Progenitor cell of endocrine pancreas (in vitro differentiated cells): ENCODE measurements around the gene ACADM. TPM values are rescaled to one million over a fixed set of nuclear protein-coding genes. Genes with fewer than 3 reads are reported as not detected.

ENCODE experiments used
- DNase-seq: peaks from one replicate; pipeline ENCODE4 v3.0.0; 2021; ENCODE audit warnings: low spot score; ENCODE audit not compliant: unreplicated experiment
- H3K27ac Mint-ChIP-seq: 2 replicates; pipeline ENCODE4 v1.8.0; 2021; ENCODE audit warnings: mild to moderate bottlenecking, moderate library complexity, mixed read lengths
- H3K27me3 Mint-ChIP-seq: 2 replicates; pipeline ENCODE4 v1.8.0; 2021; ENCODE audit warnings: mixed read lengths
- H3K36me3 Mint-ChIP-seq: 2 replicates; pipeline ENCODE4 v1.8.0; 2022; ENCODE audit warnings: mixed read lengths; ENCODE audit not compliant: insufficient read depth
- H3K4me1 Mint-ChIP-seq: 2 replicates; pipeline ENCODE4 v1.8.0; 2021; ENCODE audit warnings: low read depth, mixed read lengths
- H3K4me3 Mint-ChIP-seq: 2 replicates; pipeline ENCODE4 v1.8.0; 2021; ENCODE audit warnings: low read depth, mild to moderate bottlenecking, moderate library complexity, mixed read lengths
- H3K9me3 Mint-ChIP-seq: 2 replicates; pipeline ENCODE4 v1.8.0; 2021; ENCODE audit warnings: low read depth, mixed read lengths
- total RNA-seq: library from RNA; stranded (reverse); gene quantifications from 2 replicates; pipeline ENCODE4 v1.2.1, GENCODE V29; 2021
- TF ChIP-seq, protein P1 (sequence below): fragments of 200-600 bp; sonication (generic); IDR thresholded peaks from one replicate; pipeline ENCODE4 v1.5.0; 2021; ENCODE audit warnings: antibody characterized with exemption, mild to moderate bottlenecking; ENCODE audit not compliant: unreplicated experiment

The ACADM gene
- total RNA-seq, 1 donor from 2014 or later, result 61.2 TPM

DNA sequence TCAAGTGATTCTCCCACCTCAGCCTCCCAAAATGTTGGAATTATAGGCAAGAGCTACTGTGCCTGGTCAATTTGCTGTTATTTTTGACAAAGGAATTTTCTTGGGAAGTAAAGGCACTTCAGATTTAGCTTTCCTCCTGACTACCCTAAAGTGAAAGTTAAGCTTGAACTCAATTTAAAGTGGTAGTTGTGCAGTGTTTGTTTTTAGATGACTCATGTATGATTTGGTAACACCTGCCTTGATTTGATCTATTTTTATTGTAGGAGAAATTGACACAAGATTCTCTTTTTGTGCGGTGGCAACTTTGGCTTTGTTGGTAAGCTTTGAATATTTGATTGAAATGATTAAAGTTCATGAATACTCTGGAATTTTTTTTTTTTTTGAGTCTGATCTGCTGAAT is 66.5 kb downstream of the ACADM start:
- Mint-ChIP-seq H3K4me1 (peaks cover 38% of the 10 kb centered on the region), H3K27me3 (no peaks in the 10 kb centered on the region), H3K36me3 (peaks cover 29% of the 10 kb centered on the region), H3K4me3 (peak overlapping the region; percentile 37), H3K27ac (peak overlapping the region; percentile 87), H3K9me3 (no peaks in the 10 kb centered on the region)
- no peak for DNase-seq
- TF ChIP-seq, protein P1, sequence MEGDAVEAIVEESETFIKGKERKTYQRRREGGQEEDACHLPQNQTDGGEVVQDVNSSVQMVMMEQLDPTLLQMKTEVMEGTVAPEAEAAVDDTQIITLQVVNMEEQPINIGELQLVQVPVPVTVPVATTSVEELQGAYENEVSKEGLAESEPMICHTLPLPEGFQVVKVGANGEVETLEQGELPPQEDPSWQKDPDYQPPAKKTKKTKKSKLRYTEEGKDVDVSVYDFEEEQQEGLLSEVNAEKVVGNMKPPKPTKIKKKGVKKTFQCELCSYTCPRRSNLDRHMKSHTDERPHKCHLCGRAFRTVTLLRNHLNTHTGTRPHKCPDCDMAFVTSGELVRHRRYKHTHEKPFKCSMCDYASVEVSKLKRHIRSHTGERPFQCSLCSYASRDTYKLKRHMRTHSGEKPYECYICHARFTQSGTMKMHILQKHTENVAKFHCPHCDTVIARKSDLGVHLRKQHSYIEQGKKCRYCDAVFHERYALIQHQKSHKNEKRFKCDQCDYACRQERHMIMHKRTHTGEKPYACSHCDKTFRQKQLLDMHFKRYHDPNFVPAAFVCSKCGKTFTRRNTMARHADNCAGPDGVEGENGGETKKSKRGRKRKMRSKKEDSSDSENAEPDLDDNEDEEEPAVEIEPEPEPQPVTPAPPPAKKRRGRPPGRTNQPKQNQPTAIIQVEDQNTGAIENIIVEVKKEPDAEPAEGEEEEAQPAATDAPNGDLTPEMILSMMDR, result no peak

DNA sequence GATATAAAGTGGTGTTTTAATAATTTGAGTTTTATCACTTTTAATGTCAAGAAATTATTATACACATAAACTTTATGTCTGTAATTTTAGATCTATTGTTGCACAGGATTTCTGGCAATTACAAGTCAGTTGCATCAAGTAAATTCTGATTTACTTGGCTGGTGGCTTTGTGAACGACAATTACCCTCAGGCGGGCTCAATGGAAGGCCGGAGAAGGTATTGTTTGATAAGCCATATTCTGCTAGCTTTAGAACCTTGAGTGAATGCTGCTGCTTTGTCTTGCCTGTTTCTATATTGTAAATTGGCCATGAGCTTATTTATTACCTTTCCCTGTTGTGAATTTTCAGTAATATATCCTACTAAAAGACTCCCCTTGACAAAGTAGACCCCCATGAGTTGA is 67.6 kb downstream of the ACADM start:
- Mint-ChIP-seq H3K27ac (no peak overlapping the region), H3K27me3 (no peaks in the 10 kb centered on the region), H3K9me3 (no peaks in the 10 kb centered on the region), H3K4me3 (no peak overlapping the region), H3K36me3 (peaks cover 37% of the 10 kb centered on the region), H3K4me1 (peaks cover 34% of the 10 kb centered on the region)
- TF ChIP-seq, protein P1, result no peak
- DNase-seq, result no peak

- H3K27ac Mint-ChIP-seq, result no peak overlapping the region
Observed at GRCh38 chr1:75794382-75794781, 69.9 kb downstream of the ACADM start.

GRCh38 chr1:75795703-75796193 is 71.2 kb downstream of the ACADM start:
- DNase-seq, result no peak
- Mint-ChIP-seq H3K4me1 (peaks cover 4% of the 10 kb centered on the region), H3K4me3 (no peak overlapping the region), H3K36me3 (peaks cover 40% of the 10 kb centered on the region), H3K9me3 (no peaks in the 10 kb centered on the region), H3K27ac (no peak overlapping the region), H3K27me3 (no peaks in the 10 kb centered on the region)
- TF ChIP-seq, protein P1, result no peak

More at GRCh38 chr1:75794382-75794781, 69.9 kb downstream of the ACADM start:
- no peak for DNase-seq
- Mint-ChIP-seq H3K9me3 (no peaks in the 10 kb centered on the region), H3K27me3 (no peaks in the 10 kb centered on the region), H3K4me3 (no peak overlapping the region), H3K36me3 (peaks cover 41% of the 10 kb centered on the region), H3K4me1 (peaks cover 13% of the 10 kb centered on the region)
- TF ChIP-seq, protein P1, result no peak

GRCh38 chr1:75796376-75797272 is 72.1 kb downstream of the ACADM start, which contains the start of gene MSH4:
MSH4 (plus strand) TSS chr1:75796882; CDS start chr1:75796986, 104 bp downstream.
- Mint-ChIP-seq H3K4me3 (no peak within 1 kb of the TSS), H3K27me3 (no peaks in the 10 kb centered on the region), H3K9me3 (no peaks in the 10 kb centered on the region), H3K27ac (peak within 1 kb of the TSS; percentile 0), H3K4me1 (no peaks in the 10 kb centered on the region), H3K36me3 (peaks cover 35% of the 10 kb centered on the region)
- TF ChIP-seq, protein P1, result no peak
- DNase-seq, result no peak
